Cerebellar nuclear complex (tissue), 1 donor: ENCODE data around the gene MFRP.
"Not testable (repeated sequence)": the region's sequence is repeated elsewhere in the genome, so short reads cannot be mapped to it uniquely, and the experiment has no call there.

Experiments
- DNase-seq, 2 experiments: peaks; one replicate each; lab custom pipeline; 2025; lab: John Stamatoyannopoulos, UW

Gene MFRP

DNA sequence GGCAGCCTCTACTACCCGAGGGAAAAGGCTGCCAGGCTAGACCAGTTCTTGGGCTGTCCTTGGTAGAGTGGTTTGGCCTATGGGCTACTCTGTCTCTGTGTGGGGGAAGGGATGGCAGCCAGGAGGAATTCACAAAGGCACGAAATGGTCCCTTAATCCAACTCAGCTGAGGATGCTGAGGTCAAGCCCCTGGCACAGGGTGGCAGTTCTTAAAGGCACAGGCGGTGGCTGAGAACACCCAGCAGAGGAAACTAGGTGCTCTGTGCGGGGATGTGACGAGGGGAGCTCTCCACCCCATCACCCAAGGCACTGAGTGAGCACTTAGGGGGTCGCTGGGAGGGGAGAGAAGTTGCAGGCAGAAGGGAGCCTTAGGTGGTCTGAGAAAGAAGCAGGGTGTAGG, at the start of gene MFRP:
MFRP (minus strand) TSS at position 101 of the 400 bp plus-strand sequence. CDS start 192 bp downstream, outside the sequence.
- no peak for DNase-seq

DNA sequence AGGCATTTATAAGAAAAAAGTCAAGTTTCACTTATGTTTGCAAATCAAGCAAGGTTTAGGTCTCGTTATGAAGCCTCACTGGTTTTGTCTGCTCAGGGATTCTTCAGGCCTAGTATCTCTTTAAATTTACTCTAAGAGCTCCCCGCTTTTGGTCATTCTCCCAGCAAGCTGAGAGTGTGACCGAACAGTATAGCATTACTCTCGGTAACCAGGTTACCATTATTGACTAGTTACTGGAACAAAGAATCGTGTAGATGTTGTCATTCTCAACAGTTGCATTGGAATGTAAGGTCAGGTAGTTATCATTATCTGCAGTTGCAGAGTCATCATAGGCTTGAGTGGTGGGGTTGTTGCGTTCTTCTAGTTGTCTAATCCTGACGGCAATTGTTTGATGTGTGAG, 44.8 kb upstream of the MFRP start:
- DNase-seq, result no peak

DNA sequence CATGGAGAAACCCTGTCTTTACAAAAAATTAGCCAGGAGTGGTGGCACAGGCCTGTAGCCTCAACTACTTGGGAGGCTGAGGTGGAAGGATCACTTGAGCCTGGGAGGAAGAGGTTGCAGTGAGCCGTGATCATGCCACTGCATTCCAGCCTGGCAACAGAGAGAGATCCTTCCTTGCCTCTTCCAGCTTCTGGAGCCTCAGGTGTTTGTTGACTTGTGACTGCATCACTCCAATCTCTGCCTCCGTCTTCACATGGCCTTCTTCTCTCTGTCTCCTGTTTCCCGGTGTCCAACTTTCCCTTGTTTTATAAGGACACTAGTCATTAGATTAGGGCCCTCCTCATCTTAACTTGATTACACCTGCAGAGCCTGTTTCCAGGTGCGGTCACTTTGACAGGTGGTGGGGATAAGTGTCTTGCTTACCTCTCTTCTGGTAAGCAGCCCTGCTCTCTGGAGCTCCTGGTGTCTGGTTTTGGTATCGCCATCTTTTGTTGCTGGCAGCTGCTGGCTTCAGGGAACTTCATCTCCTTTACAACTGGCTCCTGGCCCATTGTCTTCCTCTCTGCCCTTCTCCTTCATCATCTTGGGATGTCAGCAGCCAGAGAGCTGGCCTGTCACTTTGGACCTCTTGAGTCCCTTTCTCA, 43.2 kb upstream of the MFRP start:
- no peak for DNase-seq

DNA sequence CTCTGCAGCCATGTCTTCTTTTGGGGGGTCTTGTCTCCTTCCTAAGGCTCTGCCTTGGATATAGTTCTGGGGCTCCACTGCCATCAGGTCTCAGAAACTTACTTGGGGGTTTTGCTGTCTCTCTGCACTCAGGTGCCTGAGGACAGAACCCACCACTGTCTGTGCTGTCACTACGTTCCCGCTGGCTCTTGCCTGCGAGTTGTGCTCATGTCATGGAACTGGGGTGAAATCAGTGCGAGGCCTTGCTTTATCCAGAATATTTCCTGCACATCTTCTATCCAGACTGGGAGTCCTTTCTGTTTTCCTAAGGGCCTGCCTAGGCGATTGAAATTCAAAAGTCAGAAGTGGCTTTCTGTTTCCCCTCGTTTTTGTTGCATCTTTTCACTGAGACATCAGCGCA, 41.6 kb upstream of the MFRP start:
- DNase-seq, result no peak

DNA sequence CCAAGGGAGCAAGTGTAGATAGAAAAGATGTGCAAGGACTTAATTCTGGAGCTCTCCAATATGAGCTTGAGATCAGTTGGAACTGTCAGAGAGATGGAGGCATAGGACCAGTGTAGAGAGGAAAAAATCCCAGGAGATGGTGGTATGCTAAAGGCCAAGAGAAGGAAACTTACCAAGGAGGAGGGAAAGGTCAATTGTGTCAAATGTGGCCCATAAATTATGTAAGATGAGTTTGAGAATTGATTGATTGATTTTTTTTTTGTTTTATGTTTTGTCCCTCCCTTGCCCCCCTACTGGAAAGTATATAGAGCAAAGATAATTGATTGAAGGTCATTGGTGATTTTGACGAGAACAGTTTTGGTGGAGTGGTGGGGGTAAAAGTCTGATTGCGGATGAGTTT, 37.8 kb upstream of the MFRP start:
- no peak for DNase-seq

DNA sequence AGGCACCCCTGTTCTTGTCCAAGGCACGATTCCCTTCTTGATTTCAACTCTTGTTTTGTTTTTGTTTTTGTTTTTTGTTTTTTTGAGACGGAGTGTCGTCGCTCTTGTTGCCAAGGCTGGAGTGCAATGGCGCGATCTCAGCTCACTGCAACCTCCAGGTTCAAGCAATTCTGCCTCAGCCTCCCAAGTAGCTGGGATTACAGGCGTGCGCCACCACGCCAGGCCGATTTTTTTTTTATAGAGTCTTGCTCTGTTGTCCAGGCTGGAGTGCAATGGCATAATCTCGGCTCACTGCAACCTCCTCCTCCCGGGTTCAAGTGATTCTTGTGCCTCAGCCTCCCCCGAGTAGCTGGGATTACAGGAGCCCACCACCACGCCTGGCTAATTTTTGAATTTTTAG, 36.0 kb upstream of the MFRP start:
- DNase-seq, result not testable (repeated sequence)

DNA sequence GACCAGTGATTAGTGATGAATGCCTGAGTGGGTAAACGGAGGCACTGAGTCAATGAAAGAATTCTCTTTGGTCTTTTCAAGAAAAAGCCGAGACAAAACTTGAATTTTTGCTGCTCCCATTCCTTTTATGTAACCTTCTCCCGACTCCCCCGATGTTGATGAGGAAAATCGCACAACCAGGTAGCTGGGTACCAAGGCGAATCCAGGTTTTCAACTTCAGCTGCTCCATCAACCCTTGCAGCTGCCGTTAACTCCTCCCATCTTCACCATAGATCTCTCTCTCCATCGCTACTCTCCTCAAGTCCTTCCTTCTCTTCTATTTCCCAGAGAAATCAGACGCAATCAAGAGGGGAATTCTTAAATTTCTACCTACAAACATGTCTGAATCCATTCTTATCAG, 35.6 kb upstream of the MFRP start:
- DNase-seq, result no peak

DNA sequence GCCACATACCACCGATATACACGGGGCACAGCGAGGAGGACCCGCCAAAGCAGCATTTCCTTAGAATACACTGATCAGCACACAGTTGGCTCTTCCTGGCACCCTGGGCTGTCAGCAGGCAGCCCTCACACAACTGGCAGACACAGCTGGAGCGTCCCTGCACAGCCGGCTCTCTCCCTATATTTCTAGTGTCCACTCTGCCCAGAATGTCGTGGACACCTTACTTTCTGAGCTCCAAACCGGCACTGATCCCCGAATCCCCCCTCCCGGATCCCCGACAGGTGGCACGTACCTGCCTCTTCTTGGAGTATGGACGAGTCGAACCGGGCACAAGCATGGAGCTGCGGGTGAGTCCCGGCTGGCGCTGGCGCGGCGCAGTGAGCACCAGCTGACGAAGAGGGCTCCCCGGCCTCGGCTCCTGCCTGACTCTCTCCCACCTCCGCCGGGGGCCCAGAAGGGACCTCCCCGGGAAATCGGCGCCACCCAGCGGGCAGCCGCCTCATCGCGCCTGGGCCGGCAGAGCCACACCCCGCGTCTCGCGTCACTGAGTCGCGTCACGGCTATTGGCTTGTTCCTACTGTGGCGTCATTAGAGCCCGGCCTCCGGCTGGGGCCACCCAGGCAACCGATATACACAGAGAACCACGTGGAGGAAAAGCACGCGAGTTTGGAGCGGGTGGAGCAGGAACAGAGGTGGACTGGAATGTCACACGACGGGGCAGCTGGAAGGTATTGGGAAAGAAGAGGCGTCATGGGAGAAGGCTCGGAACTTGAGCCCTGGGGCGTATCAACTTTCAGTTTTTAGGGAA, 34.9 kb upstream of the MFRP start, which contains the start of gene USP2:
USP2 (minus strand) TSS at position 510 of the 808 bp plus-strand sequence. CDS start 8,210 bp downstream, outside the sequence.
- DNase-seq, result peak; percentile 65 to 97

DNA sequence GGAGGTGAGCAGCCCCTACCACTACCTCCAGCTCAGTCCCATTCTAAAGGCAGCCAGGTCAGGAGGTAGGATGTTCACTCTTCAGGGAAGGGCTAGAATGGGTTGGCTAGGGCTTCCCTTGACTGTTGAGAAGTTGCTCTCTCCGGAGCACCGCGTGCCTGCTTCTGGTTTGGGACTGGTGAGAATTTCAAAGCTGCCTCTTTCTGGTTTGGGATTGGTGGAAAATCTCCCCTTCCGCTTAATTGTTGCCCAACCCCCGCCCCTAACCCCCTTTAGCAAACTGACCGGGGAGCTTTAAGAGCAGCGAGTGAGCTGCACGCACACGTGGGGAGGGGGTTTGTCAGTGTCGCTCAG, 34.3 kb upstream of the MFRP start:
- DNase-seq, result no peak

DNA sequence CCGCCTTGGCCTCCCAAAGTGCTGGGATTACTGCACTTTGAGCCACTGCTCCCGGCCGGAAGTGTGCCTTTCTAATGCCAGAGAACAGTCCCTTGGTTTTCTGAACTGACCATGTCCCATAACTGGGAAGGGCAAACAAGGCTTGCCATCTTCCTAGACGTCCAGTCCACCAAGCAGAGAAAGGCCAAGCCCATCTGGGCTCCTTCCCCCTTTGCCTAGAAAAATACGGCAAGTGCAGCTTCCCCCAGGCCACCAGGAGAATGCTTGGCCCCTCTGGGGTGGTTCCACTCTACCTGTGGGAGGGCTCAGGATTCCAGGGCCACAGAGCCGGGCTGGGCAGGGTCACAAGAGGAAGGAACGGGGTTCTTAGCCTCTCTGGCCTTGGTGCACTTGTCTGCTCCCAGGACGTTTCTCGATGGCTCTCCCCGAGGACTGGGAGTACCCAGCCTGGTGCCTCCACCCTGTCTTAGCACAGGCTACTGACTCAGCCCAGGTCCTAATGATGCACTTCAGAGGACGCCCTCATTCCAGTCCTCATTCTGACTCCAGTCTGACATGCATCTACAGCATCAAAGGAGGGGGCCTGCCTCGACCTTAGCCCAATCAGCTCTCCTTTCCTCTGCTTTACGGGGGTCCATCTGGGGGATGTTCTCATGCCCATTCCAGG, 33.8 kb upstream of the MFRP start:
- DNase-seq, result no peak

DNA sequence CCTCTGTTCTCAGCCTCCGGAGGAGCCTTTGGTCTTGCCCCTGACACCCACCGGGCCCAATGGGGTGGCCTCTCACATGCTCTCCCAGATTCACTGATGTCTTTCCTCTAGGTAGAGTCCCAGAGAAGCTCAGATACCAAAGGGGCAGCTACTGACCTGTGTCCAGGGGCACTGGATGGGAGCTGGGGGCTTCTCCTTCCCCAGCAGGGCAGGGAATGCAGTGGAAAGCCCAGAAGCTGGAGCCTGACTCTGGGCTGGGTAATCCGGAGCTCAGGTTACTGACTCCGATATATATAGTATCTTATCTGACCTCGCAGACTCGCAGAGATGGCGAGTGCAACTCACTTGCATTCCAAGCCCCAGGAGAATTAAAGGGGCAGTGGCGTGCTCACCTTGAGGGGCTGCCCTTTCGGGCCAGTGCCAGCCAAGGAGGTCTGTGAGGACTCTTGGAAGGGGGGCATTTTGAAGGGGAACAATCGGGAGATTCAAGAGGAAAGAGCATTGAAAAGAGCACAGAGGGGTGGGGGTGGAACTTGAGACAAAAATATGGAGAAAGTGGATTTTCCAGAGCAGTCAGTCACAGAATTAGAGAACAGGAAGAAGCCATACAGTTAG, 32.5 kb upstream of the MFRP start:
- DNase-seq, result no peak

DNA sequence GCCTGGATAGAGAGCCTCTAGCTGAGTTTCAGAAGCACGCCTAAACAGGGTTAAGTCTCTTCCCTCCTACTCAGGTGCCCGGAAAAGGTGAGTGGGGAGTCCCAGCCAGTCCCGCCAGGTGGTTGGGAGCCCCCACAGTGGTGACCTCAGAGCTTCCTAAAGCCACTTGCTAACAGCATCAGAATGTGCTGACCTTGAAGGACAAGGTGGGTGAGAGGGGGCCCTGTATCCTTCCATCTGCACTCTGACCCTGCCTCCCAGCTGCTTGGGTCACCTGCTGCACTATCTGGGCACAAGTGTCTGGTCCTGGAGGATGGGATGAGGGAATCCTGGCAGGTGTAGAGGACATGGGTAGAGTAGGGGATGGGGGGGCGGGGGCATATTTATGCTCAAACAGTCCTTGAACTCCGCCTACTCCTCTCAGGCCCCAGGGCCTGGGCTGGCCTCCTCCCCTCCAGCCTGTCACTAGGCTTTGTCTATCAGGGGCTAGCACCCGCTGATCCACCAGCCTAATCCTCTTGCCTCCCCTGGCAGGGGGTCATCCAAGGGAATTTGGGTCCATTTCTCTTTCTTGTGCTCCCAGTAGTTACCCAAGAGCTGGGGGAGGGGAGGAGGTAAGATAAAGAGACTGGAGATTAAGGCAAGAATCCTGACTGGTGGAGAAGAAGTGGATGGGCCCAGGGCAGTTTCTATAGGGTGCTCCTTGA, 31.6 kb upstream of the MFRP start:
- DNase-seq, result no peak

DNA sequence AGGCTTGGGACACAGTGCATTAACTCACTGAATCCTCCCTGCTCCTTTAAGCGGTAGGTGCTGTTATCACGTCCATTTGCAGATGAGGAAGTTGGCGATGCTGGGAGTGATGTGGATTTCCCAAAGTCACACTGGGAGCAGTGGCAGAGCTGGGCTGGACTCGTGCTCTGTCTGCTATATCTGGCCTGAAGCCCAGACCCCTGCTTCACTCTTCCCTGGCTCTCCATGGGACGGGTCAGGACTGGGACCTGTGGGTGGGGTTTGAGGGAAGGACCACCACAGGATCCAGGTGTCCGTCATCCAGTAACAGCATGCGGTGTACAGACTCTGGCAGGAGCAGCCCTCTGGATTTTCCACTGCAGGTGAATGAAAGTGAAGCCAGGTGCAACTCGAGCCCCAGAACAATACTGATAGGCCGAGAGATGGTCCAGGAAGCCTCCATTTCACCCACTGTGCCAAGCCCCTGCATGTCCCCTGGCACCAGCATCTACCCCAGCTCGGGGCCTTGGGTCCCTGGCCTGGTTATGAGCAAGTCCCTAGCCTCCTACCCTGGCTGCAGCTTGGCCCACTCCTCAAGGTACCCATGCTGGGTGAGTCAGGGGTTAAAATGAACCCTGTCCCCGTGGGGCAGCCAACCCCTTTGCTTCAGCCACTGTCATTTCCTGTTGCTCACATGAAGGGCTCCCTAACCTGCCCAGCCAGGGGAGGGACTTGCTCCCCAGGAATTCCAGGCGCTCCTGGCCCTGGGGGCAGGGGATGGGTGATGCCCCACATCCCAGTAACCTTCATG, 30.8 kb upstream of the MFRP start:
- DNase-seq, result no peak

DNA sequence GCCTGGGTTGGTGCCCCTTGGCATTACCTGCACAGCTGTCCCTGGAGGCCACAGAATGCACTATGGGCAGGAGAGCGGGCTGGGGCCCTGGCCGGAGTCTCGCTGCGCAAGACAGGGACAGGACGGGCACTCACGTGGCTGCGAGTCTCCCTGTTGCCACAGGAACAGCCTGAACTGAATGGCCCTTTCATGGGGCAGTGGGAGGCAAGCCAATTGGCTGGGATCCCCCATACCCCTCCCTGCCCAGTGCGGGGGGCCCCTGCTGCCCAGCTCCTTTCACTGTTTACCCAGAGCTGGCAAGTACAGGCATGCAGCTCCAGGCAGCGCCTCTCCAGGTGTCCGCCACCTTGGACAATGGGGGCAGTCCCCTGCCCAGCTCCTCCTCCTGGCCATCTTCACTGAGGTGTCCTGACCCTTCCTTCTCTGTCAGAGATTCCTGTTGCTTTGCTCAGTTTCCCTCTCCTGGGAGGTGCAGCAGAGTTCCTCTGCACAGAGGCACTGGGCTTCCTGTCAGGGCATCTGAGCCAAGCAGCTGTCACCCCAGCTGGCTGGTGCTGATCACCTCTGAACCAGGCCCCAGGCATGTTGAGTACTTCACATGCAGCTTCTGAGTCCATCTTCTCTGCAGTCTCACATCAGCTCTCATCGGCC, 29.8 kb upstream of the MFRP start:
- DNase-seq, result no peak

DNA sequence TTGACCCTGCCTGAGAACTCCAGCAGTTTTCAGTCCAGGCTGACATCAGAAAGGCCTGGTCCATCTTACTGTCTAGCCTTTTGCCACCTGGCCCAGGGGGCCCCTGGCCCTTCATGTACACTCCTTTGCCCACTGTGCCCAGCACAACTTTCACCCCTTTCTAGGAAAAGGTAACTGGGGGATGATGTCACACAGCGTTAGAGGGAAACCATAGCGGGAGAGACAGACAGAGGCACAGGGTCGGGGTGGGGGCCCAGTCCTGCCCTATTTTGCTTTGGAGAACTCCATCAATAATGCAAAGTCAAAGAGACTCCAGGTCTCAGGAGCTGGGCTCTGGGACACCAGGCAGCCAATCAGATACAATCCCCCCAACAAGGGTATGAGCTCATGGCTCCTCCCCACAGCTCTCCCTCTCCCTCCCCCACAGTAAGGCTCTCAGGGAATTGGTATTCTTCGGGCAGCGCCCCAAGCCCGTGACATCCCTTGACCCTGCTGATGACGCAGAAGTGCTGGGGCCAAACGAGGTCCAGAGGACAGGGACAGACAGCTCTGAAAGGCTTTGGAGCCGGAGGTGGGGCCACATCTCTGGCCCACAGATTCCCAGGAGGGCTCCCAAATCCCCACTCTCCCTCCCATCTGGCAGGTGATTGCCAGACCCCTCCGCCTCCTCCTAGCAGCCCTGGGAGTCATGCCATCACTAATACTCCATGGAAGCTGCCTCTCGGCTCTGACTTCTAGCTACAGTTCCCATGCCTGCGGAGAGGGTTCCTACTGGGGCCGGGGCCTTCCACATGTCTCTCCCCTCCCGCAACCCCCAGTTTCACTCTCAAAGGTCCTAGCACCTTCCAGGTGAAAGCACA, 29.1 kb upstream of the MFRP start:
- DNase-seq, result no peak

DNA sequence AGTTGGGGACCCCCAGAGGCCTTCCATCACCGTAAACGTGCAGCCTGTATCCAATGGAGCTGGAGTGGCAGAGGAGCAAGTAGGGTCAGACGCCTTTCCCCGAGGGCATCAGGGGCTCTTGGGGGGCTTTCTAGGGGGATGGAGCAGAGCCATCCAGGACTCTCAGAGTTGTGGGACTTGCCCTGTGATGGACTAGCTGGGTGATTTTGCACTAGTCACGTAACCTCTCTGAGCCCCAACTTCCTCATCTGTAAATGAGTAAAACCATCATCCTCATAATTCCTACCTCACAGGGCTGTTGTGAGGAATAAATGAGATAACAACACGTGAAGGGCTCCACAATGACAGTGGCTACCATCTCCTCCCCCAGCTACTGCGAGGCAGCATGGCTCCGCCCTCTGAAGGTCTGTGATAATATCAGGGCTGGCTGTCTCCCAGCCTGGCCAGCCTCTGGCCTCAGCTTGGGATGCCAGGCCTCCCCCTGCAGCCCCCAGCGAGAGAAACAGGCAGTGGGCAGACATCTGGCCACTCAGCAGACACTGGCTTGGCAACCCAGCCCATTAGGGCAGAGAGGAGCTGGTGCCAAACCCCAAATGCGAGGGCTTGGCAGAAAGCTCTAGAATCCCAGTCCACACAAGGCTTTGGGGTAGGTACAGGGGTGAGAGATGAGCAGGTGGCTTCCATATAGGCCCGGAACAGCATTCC, 28.3 kb upstream of the MFRP start:
- DNase-seq, result no peak

DNA sequence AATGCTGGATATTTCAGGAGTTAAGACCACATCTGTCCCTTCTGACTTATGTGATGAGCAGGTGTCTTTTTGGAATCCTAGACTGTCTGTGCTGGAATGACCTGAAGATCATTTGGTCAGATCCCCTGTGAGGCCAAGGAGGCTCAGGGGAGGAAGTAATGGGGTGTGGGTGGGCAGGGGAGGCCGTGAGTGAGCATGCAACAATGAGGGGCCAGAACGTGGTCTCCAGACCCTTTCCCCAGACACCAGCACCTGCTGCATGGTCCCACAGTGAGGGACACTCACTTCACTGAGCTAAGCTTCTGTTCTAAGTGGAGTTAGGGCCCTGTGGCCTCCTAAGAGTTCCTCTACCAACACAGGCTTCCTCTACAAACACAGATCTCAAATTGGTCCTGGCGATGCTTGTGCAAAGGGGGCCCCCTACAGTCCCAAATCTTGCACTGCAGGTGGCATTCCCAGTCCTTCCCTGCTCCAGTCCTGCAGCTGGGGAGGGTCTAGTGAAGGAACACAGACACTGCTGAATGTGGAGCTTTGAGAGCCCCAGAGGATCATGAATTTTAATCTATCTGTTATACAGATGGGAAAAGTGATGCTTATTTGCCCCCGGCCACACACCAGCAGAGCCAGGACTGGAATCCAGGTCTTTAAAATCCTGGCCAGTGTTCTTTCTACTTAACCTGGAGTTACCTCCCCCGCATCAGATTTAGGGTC, 27.6 kb upstream of the MFRP start:
- peak in 1 of 2 experiments; percentile 37 for DNase-seq
